GM12801 (cell line): ENCODE measurements around the gene ABLIM2.

ENCODE experiments used
- CTCF ChIP-seq: IDR thresholded peaks from one replicate; pipeline ENCODE4 v1.5.1; 2011; ENCODE audit warnings: control low read depth; ENCODE audit not compliant: insufficient read length; ENCODE audit errors: extremely low read depth

Gene ABLIM2

GRCh38 chr4:8182858-8183725, 24.5 kb upstream of the ABLIM2 start:
- no peak for TF ChIP-seq CTCF

GRCh38 chr4:8182294-8182693, 23.7 kb upstream of the ABLIM2 start:
- no peak for TF ChIP-seq CTCF

- no peak for TF ChIP-seq CTCF
Observed at GRCh38 chr4:8181844-8182243, 23.2 kb upstream of the ABLIM2 start.

GRCh38 chr4:8181119-8181518, 22.5 kb upstream of the ABLIM2 start:
- TF ChIP-seq CTCF: no peak

- TF ChIP-seq CTCF: no peak
Observed at GRCh38 chr4:8180310-8181093, 21.9 kb upstream of the ABLIM2 start.

GRCh38 chr4:8179771-8180170, 21.2 kb upstream of the ABLIM2 start:
- TF ChIP-seq CTCF: no peak

GRCh38 chr4:8179074-8179473, 20.5 kb upstream of the ABLIM2 start:
- no peak for TF ChIP-seq CTCF
